ENCODE data around the gene KLHDC7B.
"Not testable (repeated sequence)": the region's sequence is repeated elsewhere in the genome, so short reads cannot be mapped to it uniquely, and the experiment has no call there.

Gene KLHDC7B

GRCh38 chr22:50516891-50517290, 28.8 kb upstream of the KLHDC7B start:
- H3K27ac ChIP-seq = no peak overlapping the region
- DNase-seq (ENCODE audit: low read depth, low spot score) = no peak

- H3K27ac ChIP-seq = no peak overlapping the region
- no peak for DNase-seq (ENCODE audit: low read depth, low spot score)
Measured at GRCh38 chr22:50517495-50518260, 28.0 kb upstream of the KLHDC7B start.

DNA sequence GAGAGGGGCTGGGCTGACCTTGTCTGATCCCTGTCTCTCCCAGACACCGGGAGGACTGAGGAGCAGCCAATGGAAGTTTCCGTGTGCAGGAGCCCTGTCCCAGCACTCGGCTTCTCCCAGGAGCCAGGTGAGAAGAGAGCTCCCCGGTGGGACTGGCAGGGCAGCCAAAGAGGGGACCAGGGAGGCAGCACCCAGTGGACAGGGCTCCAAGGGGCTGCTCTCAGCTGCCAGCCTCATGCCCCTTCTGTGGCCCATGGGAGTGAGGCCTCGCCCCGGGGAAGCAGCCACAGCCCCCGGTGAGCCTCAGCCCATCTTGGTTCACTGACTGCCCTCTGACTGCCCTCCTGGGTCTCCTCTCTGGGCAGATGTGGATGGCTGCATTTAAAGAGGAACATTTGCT, 27.1 kb upstream of the KLHDC7B start:
- H3K27ac ChIP-seq = no peak overlapping the region
- no peak for DNase-seq (ENCODE audit: low read depth, low spot score)

DNA sequence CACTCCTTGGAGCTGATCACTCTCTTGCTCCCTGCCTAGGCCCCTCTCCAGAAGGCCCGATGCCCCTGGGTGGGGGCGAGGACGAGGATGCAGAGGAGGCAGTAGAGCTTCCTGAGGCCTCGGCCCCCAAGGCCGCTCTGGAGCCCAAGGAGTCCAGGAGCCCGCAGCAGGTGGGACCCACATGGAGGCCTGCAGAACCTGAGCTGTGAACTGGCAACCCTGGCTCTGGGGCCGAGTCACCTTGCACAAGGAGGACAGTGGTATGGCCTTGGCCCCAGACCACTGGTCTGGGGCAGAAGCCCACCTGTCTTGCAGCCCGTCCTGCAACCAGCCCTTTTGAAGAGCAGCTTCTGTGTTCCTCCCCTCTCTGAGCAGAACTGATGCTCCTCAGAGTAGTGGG, 26.5 kb upstream of the KLHDC7B start:
- DNase-seq (ENCODE audit: low read depth, low spot score) = no peak
- H3K27ac ChIP-seq = no peak overlapping the region

GRCh38 chr22:50520184-50520583, 25.5 kb upstream of the KLHDC7B start:
- H3K27ac ChIP-seq; DNase-seq (ENCODE audit: low read depth, low spot score): not testable (repeated sequence)

- no peak overlapping the region for H3K27ac ChIP-seq
- no peak for DNase-seq (ENCODE audit: low read depth, low spot score)
Measured at GRCh38 chr22:50520826-50521453, 24.8 kb upstream of the KLHDC7B start.

- H3K27ac ChIP-seq = no peak overlapping the region
- DNase-seq (ENCODE audit: low read depth, low spot score) = no peak
Measured at GRCh38 chr22:50521710-50522109, 24.0 kb upstream of the KLHDC7B start.

DNA sequence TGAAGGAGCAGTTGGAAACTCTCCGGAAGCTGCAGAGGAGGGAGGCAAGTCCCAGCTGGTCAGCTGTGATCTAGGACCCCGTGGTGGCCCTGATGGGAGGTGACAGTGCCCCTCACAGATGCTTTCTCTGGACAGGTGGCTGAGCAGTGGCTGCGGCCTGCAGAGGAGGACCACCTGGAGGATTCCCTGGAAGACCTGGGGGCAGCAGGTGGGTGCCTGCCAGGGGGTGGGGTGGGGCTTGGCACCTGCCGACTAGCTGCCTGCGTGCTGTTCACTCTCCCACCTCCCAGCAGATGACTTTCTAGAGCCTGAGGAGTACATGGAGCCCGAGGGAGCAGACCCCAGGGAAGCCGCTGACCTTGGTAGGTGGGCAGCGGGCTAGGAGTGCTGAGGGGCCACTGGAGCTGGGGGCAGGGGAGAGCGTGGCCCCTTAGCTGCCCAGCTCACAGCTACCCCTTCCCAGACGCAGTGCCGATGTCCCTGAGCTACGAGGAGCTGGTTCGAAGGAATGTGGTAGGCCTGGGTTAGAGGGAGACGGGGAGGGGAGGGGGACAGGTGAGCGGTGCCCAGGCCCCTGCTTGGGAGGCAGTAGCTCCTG, 23.4 kb upstream of the KLHDC7B start:
- no peak for DNase-seq (ENCODE audit: low read depth, low spot score)
- no peak overlapping the region for H3K27ac ChIP-seq

DNA sequence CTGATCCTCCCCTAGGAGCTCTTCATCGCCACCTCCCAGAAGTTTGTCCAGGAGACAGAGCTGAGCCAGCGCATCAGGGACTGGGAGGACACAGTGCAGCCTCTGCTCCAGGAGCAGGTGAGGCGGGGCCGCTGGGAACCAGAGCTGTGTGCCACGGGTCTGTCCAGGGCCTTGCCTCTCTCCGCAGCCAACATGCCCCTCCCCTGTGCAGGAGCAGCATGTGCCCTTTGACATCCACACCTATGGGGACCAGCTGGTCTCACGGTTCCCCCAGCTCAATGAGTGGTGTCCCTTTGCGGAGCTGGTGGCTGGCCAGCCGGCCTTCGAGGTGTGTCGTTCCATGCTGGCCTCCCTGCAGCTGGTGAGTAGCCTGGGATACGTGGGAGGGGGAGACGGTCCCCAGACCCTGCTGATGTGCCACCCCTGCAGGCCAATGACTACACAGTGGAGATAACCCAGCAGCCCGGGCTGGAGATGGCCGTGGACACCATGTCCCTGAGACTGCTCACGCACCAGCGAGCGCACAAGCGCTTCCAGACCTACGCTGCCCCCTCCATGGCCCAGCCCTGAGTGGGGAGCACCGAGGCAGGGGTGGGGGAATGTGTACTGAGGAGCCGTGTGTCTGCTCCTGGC, 22.8 kb upstream of the KLHDC7B start:
- H3K27ac ChIP-seq = no peak overlapping the region
- DNase-seq (ENCODE audit: low read depth, low spot score) = no peak

DNA sequence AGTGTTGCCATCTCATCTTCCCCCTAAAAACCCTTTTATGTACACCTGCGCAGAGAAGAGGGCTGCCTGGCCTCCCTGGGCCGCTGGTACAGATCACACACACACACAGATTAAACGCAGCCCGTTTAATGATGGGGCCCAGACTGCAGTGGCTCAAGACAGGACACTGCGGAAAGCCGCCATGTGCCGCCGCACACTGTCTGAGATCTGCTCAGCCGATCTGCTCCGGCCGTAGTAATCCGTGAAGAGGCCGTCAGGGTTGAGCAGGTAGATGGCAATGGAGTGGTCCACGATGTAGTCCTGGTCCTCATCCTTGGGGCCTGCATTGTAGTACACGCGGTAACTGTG, 22.3 kb upstream of the KLHDC7B start:
- DNase-seq (ENCODE audit: low read depth, low spot score) = no peak
- no peak overlapping the region for H3K27ac ChIP-seq

GRCh38 chr22:50523806-50524675, 21.7 kb upstream of the KLHDC7B start:
- H3K27ac ChIP-seq = peak overlapping the region; percentile 77
- no peak for DNase-seq (ENCODE audit: low read depth, low spot score)

GRCh38 chr22:50524676-50525103, 21.0 kb upstream of the KLHDC7B start:
- no peak for DNase-seq (ENCODE audit: low read depth, low spot score)
- peak overlapping the region; percentile 77 for H3K27ac ChIP-seq

- peak; percentile 87 for DNase-seq (ENCODE audit: low read depth, low spot score)
- H3K27ac ChIP-seq = peak within 1 kb of the TSS; percentile 77
Measured at GRCh38 chr22:50525104-50525857, 20.4 kb upstream of the KLHDC7B start, which contains the start of gene SCO2. TSS of gene SCO2 (minus strand) at chr22:50525598. CDS start at chr22:50524411, 1,187 bp downstream.

- peak overlapping the region; percentile 77 for H3K27ac ChIP-seq
- DNase-seq (ENCODE audit: low read depth, low spot score) = no peak
Measured at GRCh38 chr22:50525858-50526107, 19.9 kb upstream of the KLHDC7B start.

DNA sequence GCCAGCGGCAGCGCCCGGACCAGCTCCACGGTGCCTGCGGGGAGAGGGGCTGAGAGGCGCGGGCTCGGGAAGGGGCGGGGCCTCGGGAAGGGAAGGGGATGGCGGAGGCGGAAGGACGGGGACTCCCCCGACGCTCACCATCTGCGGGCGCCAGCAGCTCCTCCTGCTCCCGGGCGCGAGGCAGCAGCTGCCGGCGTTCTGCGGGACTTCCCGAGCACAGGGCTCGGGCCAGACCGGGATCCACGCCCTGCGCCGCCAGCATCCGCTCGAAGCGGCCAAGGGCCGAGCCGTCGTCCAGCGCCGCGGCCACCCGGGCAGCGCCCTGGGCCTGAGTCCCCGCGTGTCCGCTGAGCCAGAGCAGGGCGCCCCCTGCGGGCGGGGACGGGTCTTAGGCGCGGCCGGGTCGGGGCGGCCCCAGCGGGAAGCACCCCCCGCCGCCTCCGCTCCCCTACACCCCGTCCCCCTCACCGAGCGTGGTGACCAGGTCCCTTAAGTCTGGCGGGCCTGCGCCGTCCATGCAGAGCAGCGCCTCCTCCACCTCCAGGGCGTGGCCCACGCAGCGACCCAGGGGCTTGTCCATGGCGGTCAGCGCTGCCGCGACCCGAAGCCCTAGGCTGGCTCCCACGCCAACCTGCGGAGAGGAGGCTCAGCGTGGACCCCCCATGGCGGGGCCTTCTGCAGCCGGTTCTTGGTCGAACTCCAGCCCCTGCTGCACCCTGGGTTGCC, 19.4 kb upstream of the KLHDC7B start:
- H3K27ac ChIP-seq = peak overlapping the region; percentile 77
- DNase-seq (ENCODE audit: low read depth, low spot score) = no peak

GRCh38 chr22:50526834-50527801, 18.6 kb upstream of the KLHDC7B start:
- H3K27ac ChIP-seq = peak overlapping the region; percentile 77
- DNase-seq (ENCODE audit: low read depth, low spot score) = no peak

DNA sequence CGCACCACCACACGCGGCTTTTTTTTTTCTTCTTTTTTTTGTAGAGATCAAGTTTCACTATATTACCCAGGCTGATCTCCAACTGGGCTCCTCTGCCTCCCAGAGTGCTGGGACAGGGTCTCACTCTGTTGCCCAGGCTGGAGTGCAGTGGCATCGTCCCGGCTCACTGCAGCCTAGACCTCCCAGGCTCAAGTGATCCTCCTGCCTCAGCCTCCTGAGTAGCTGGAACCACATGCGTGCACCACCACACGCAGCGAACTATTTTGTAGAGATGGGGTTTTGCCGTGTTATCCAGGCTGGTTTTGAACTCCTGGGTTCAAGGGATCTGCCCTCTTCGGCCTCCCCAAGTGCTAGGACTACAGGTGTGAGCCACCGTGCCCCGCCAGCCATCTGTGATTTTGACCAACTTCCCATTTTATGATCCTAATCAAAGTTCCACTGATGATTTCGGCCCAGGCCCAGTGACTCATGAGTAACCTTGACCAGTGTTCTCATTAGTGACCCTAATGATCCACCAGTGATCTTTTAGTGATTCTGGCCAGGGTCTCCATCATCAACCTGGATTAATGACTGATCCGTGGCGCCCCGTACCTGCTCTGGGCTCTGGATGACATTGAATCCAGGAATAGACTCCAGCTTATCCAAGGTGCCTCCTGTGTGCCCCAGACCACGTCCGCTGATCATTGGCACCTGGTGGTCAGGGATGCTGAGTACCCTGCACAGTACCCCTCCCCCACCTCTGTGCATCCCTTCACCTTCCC, 17.6 kb upstream of the KLHDC7B start:
- no peak for DNase-seq (ENCODE audit: low read depth, low spot score)

More for the DNA sequence above, 17.6 kb upstream of the KLHDC7B start:
- H3K27ac ChIP-seq = peak overlapping the region; percentile 94

Data from epithelial cell of prostate (primary cell).